Muscle of leg (tissue), 11 donors: ENCODE measurements around the gene LDLRAP1. TPM values are rescaled to one million over a fixed set of nuclear protein-coding genes. Genes with fewer than 3 reads are reported as not detected.
"Not testable (repeated sequence)": the region's sequence is repeated elsewhere in the genome, so short reads cannot be mapped to it uniquely, and the experiment has no call there.

Source experiments
- DNase-seq: peaks from one replicate; pipeline ENCODE4 v3.0.0; 2013
- H3K27ac ChIP-seq: one replicate; pipeline ENCODE4 v1.5.1; 2013; ENCODE audit warnings: mild to moderate bottlenecking, low read length, control low read depth
- H3K27me3 ChIP-seq: one replicate; pipeline ENCODE4 v1.6.1; 2013; ENCODE audit warnings: low read length; ENCODE audit not compliant: control insufficient read depth, insufficient read depth
- H3K36me3 ChIP-seq: one replicate; pipeline ENCODE4 v1.6.1; 2013; ENCODE audit warnings: low read length; ENCODE audit not compliant: control insufficient read depth, insufficient read depth
- H3K4me1 ChIP-seq: one replicate; pipeline ENCODE4 v1.6.1; 2013; ENCODE audit warnings: low read length; ENCODE audit not compliant: control insufficient read depth, insufficient read depth
- H3K4me3 ChIP-seq: one replicate; pipeline ENCODE4 v1.5.1; 2013; ENCODE audit warnings: low read length, control low read depth
- H3K9me3 ChIP-seq: replicated peaks from 2 replicates; pipeline ENCODE4 v1.6.1; 2013; ENCODE audit warnings: low read depth, low read length; ENCODE audit not compliant: control insufficient read depth
- WGBS: methylation state at CpG from one replicate; pipeline ENCODE4 v1.1.5; 2013; ENCODE audit warnings: missing lambda C conversion rate; ENCODE audit not compliant: insufficient coverage; 5-methylcytosine and 5-hydroxymethylcytosine counted together
- polyA plus RNA-seq, 8 donors: library from polyadenylated mRNA; unstranded; fragments of 120-200 nt; gene quantifications; one replicate each; pipeline versions ENCODE4 v1.2.1 to v1.2.3, GENCODE V29; 2013; ENCODE audit warnings: inconsistent platforms in 1 of 8, low replicate concordance in 1 of 8; ENCODE audit not compliant: insufficient read length in 8 of 8, insufficient read depth in 1 of 8
- total RNA-seq: library from RNA; stranded (reverse); fragments of 120-200 nt; gene quantifications from one replicate; pipeline ENCODE4 v1.2.4, GENCODE V29; 2013

Gene LDLRAP1
- total and polyA plus RNA-seq, 9 donors: 7.0 to 17.3 (median 13.9) TPM

DNA sequence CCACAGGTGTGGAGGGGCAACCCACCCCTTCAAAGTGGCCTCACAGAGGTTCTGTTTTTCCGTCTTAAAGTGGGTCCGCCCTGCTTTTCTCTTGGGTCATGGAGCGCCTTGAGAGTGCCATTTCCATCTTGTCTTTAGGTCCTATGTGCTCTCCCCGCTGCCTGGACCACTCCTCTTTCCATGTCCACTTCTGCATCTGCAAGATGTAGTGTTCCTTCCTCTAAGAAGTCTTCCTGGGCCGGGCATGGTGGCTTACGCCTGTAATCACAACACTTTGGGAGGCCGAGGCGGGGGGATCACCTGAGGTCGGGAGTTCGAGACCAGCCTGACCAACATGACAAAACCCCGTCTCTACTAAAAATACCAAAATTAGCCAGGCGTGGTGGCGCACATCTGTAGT is 45.4 kb downstream of the LDLRAP1 start:
- not testable (repeated sequence) for H3K4me1 ChIP-seq
- WGBS: 95% methylated on average over 6 of the region's 13 CpGs

DNA sequence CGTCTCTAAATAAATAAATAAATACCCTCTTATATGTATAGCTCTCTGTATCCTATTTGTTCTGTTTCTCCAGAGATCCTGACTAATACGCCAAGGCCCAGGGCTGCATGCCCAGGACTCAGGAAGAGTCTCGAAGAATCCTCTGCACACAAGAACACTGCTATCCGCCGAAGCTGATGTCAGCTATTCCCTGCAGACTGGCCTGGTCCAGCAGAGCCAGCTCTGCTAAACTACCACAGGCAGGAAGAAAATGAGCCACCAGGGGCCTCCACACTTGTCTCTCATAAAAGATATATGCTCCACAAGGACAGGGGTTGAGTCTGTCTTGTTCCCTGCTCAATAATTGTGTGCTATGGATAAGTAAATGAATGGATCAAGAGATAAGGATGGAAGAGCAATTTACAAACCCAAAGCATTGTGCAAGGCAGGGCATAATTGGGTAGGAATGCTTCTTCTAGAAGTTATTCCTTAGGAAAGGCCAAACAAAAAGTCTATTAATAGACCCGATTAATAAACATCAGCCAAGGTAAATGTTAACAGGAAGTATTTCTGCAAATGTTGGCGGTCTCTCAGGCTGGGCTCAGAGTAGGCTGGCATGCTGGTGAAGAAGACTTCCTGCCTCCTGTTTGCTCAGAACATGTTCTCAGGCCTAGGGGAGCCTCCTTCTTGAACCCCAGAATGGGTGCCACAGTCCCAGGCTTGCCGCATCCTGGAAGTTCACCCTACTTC is 46.9 kb downstream of the LDLRAP1 start:
- Histone ChIP-seq H3K4me1 (peaks cover 2% of the 10 kb centered on the region), H3K36me3 (no peaks in the 10 kb centered on the region), H3K9me3 (no peaks in the 10 kb centered on the region), H3K27me3 (no peaks in the 10 kb centered on the region), H3K27ac (no peak overlapping the region), H3K4me3 (no peak overlapping the region)
- peak; percentile 55 for DNase-seq
- WGBS: 67% methylated on average over 4 of the region's 8 CpGs

More for the DNA sequence above, 45.4 kb downstream of the LDLRAP1 start:
- H3K36me3 ChIP-seq, H3K4me3 ChIP-seq, DNase-seq, H3K27me3 ChIP-seq, H3K9me3 ChIP-seq, H3K27ac ChIP-seq: not testable (repeated sequence)

DNA sequence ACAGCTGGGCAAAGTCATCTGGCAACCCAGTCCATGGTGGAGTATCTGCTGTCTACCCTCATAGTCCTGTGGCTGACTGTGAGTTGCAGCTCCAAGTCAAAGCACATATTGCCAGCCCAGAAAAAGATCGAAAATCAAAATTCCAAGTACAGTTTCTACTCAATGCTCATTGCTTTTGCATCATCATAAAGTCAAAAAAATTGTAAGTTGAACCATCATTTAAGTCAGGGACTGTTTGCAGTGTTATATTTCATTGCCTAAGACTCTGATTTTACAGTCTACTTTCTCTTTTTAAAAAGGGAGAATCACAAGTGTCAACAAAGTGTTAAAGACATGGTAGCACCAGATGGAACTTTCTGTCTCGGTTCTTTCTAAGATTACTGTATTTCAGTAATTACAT is 50.5 kb downstream of the LDLRAP1 start:
- Histone ChIP-seq H3K4me1 (peaks cover 2% of the 10 kb centered on the region), H3K27me3 (no peaks in the 10 kb centered on the region), H3K27ac (no peak overlapping the region), H3K36me3 (no peaks in the 10 kb centered on the region), H3K4me3 (no peak overlapping the region), H3K9me3 (peaks cover under 1% of the 10 kb centered on the region)
- no peak for DNase-seq
- WGBS: no CpG with 5 or more reads among the region's 2 CpGs

DNA sequence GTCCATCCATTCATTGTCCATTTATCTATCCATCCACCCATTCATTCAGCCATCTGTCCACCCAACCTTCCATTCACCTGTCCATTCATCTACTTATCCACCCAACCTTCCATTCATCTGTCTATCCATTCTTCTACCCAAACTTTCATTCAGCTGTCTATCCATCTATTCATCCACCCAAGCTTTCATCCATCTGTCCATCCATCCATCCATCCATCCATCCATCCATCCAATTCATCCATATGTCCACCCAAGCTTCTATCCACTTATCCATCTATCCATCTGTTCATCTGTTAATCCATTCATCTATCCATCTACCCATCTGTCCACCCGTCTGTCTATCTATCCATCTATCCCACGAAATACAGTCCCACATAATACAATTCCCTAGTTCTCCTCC is 51.6 kb downstream of the LDLRAP1 start:
- Histone ChIP-seq H3K36me3 (no peaks in the 10 kb centered on the region), H3K4me1 (peaks cover 2% of the 10 kb centered on the region), H3K9me3 (peaks cover 4% of the 10 kb centered on the region), H3K27me3 (no peaks in the 10 kb centered on the region), H3K4me3 (no peak overlapping the region), H3K27ac (no peak overlapping the region)
- no CpG with 5 or more reads among the region's 2 CpGs for WGBS
- DNase-seq: no peak

DNA sequence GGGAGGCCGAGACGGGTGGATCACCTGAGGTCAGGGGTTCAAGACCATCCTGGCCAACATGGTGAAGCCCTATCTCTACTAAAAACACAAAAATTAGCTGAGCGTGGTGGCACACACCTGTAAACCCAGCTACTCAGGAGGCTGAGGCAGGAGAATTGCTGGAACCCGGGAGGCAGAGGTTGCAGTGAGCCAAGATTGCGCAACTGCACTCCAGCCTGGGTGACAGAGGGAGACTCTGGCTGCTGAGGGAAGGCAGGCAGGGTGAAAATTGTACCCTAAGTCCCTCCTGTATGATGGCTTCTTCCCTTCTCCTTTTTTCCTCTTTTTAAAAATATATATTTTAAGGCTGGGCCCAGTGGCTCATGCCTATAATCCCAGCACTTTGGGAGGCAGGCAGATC is 53.2 kb downstream of the LDLRAP1 start:
- DNase-seq: not testable (repeated sequence)

DNA sequence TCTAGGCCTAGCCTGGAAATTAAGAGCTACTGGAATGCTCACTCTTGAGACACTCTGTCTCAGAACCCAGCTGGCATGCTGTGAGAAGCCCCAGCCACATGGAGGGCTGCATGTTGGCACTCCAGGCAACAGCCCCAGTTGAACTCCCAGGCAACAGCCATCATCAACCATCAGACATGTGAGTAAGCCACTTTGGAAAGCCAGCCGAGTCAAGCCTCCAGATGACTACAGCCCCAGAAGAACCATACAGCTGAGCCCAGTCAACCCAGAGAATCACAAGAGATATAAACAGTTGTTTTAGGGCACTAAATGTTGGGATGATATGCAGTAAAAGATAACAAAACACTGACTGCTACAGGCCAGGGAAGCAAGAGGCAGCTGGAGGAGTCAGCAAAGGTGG is 55.5 kb downstream of the LDLRAP1 start:
- H3K27ac ChIP-seq: no peak overlapping the region

More for the DNA sequence above, 53.2 kb downstream of the LDLRAP1 start:
- 89% methylated on average over 3 of the region's 5 CpGs for WGBS
- not testable (repeated sequence) for H3K4me3 ChIP-seq, H3K4me1 ChIP-seq, H3K36me3 ChIP-seq, H3K27me3 ChIP-seq, H3K9me3 ChIP-seq, H3K27ac ChIP-seq

DNA sequence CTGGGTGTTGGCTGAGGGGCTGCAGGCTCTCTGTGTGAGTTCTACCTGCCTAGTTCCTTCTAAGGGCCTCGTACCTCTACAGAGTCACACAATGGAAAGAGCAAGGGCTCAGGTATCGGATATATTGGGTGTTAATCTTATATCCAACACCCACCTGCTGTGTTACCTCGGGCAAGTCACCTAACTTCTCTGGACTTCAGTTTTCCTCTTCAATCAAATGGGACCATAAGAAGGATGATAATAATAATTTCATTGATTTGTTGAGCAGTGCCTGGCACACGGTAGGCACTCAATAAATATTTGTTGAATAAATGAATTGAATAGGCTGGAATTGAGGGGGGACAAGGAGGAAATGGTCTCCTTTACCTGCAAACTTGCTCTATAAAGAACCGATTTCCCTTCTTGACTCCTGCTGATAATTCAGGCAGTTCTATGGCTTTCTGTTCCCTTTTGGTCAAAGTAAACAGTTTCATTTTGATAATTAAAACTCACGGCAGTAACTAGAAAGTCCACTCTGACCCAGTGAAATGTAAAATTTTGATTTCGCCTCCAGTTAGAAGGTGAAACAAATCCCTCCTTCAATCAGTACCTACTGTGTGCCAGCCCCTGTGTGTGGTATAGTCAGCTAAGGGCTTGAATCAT is 56.7 kb downstream of the LDLRAP1 start:
- 86% methylated on average over 1 of the region's 7 CpGs for WGBS
- Histone ChIP-seq H3K27me3 (no peaks in the 10 kb centered on the region), H3K4me1 (no peaks in the 10 kb centered on the region), H3K36me3 (no peaks in the 10 kb centered on the region), H3K4me3 (no peak overlapping the region), H3K27ac (no peak overlapping the region), H3K9me3 (peaks cover 4% of the 10 kb centered on the region)
- no peak for DNase-seq

More for the DNA sequence above, 55.5 kb downstream of the LDLRAP1 start:
- no peaks in the 10 kb centered on the region for H3K4me1 ChIP-seq
- H3K9me3 ChIP-seq: peaks cover 4% of the 10 kb centered on the region
- no peak overlapping the region for H3K4me3 ChIP-seq
- no peaks in the 10 kb centered on the region for H3K27me3 ChIP-seq
- no peaks in the 10 kb centered on the region for H3K36me3 ChIP-seq
- no peak for DNase-seq
- WGBS: no CpG with 5 or more reads among the region's 1 CpG

DNA sequence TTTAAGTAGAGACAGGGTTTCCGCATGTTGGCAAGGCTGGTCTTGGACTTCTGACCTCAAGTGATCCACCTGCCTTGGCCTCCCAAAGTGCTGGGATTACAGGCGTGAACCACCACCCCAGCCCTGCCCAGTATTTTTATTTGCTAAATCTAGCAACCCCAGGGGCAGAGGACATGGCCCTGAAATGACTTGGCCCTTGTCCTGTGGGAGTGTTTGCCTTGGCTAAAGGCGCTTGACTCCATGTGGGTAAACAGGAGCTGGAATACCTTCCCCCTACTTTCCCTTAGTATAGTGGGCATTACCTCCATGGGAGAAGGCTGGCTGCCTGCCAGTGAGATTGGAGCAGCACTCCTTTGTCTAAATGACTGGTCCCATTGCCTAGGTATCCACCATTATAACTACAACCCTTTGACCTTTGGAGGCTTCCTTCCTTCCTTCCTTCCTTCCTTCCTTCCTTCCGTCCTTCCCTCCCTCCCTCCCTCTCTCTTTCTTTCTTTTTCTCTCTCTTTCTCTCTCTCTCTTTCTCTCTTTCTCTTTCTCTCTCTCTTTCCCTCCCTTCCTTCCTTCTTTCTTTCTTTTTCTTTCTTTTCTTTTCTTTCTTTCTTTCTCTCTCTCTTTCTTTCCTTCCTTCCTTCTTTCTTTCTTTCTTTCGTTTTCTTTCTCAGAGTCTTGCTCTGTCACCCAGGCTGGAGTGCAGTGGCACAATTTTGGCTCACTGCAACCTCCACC is 57.7 kb downstream of the LDLRAP1 start:
- H3K4me1 ChIP-seq, H3K27ac ChIP-seq, DNase-seq, H3K27me3 ChIP-seq, H3K4me3 ChIP-seq, H3K36me3 ChIP-seq, H3K9me3 ChIP-seq: not testable (repeated sequence)
- WGBS: 75% methylated on average over 3 of the region's 5 CpGs

DNA sequence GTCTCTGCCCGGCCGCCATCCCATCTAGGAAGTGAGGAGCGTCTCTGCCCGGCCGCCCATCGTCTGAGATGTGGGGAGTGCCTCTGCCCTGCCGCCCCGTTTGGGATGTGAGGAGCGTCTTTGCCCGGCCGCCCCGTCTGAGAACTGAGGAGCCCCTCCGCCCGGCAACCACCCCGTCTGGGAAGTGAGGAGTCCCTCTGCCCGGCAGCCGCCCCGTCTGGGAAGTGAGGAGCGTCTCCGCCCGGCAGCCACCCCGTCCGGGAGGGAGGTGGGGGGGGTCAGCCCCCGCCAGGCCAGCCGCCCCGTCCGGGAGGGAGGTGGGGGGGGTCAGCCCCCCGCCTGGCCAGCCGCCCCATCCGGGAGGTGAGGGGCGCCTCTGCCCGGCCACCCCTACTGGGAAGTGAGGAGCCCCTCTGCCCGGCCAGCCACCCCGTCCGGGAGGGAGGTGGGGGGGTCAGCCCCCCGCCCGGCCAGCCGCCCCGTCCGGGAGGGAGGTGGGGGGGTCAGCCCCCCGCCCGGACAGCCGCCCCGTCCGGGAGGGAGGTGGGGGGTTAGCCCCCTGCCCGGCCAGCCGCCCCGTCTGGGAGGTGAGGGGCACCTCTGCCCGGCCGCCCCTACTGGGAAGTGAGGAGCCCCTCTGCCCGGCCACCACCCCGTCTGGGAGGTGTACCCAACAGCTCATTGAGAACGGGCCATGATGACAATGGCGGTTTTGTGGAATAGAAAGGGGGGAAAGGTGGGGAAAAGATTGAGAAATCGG is 60.6 kb downstream of the LDLRAP1 start:
- H3K4me3 ChIP-seq, H3K4me1 ChIP-seq, H3K36me3 ChIP-seq, DNase-seq, H3K27ac ChIP-seq, H3K9me3 ChIP-seq, H3K27me3 ChIP-seq: not testable (repeated sequence)
- WGBS: no CpG with 5 or more reads among the region's 55 CpGs

DNA sequence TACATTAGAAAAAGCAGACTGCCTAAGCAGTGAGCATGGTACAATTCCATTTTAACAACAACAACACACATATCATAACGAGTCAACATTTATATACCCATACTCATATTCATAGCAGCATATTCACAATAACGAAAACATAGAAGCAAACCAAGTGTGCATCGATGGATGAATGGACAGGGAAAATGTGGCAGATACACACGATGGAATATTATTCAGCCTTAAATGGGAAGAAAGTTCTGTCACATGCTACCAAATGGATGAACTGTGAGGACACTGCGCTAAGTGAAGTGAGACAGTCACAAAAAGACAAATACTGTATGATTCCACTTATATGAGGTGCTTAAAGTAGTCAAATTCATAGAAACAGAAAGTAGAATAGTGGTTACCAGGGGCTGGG is 63.7 kb downstream of the LDLRAP1 start:
- WGBS: 96% methylated on average over 2 of the region's 5 CpGs

More for the DNA sequence above, 63.7 kb downstream of the LDLRAP1 start:
- Histone ChIP-seq H3K36me3 (no peaks in the 10 kb centered on the region), H3K27ac (no peak overlapping the region), H3K4me3 (no peak overlapping the region), H3K4me1 (peaks cover 2% of the 10 kb centered on the region), H3K9me3 (no peaks in the 10 kb centered on the region), H3K27me3 (peaks cover 2% of the 10 kb centered on the region)
- no peak for DNase-seq
